Measurements from ENCODE around the gene PEMT.

- TF ChIP-seq CTCF (conservative IDR thresholded peaks at IDR 0.05; ENCODE audit: low read depth, low read length) (no peak), RAD21 (IDR thresholded peaks at IDR 0.05; ENCODE audit: low read length) (no peak), SMC3 (IDR thresholded peaks at IDR 0.05; ENCODE audit: low read depth, low read length) (no peak), CEBPB (IDR thresholded peaks at IDR 0.05; ENCODE audit: low read depth, low read length) (no peak), CHD1 (IDR thresholded peaks at IDR 0.05; ENCODE audit: low read depth, low read length) (no peak), POLR2A (IDR thresholded peaks at IDR 0.05; ENCODE audit: low read depth, low read length) (no peak), MAFK (IDR thresholded peaks at IDR 0.05; ENCODE audit: low read depth, low read length) (no peak)
- TF ChIP-seq, protein P1, sequence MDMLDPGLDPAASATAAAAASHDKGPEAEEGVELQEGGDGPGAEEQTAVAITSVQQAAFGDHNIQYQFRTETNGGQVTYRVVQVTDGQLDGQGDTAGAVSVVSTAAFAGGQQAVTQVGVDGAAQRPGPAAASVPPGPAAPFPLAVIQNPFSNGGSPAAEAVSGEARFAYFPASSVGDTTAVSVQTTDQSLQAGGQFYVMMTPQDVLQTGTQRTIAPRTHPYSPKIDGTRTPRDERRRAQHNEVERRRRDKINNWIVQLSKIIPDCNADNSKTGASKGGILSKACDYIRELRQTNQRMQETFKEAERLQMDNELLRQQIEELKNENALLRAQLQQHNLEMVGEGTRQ (IDR thresholded peaks at IDR 0.05; ENCODE audit: low read depth, low read length), result no peak
These were observed 117.2 kb downstream of the PEMT start for GRCh38 chr17:17474341-17474740.

All from IMR-90 (cell line).